ENCODE measurements around the gene MAP6D1. TPM values are rescaled to one million over a fixed set of nuclear protein-coding genes. Genes with fewer than 3 reads are reported as not detected.

Gene MAP6D1
- total RNA-seq, 1 experiment from 2014 or later = 7.1 TPM

GRCh38 chr3:183845608-183846288 is 20.4 kb upstream of the MAP6D1 start:
- Histone ChIP-seq H3K79me1 (ENCODE audit: insufficient read depth, low read depth, low read length, poor library complexity, severe bottlenecking) (no peaks in the 10 kb centered on the region), H2AFZ (ENCODE audit: low read length) (no peak overlapping the region), H3K14ac (ENCODE audit: insufficient read depth, low read length) (no peak overlapping the region), H3K23me2 (ENCODE audit: insufficient read length, low read depth, low read length, poor library complexity, severe bottlenecking) (no peaks in the 10 kb centered on the region), H3K18ac (ENCODE audit: insufficient read length, low read depth, low read length) (no peak overlapping the region), H2BK20ac (ENCODE audit: low read depth, low read length, poor library complexity, severe bottlenecking) (no peak overlapping the region), H2AK5ac (ENCODE audit: insufficient read length, low read length) (no peak overlapping the region), H3K9ac (ENCODE audit: extremely low read depth, insufficient read length, low read length) (no peak overlapping the region), H3K27ac (ENCODE audit: insufficient read length, low read depth, low read length) (no peak overlapping the region), H3T11ph (ENCODE audit: low read length) (no peak overlapping the region), H3K4me2 (ENCODE audit: insufficient read depth, insufficient read length, low read length) (no peak overlapping the region), H3K56ac (ENCODE audit: insufficient read length, low read depth, low read length) (no peak overlapping the region), H3K9me3 (ENCODE audit: control insufficient read depth, low read depth, low read length) (no peaks in the 10 kb centered on the region), H4K5ac (ENCODE audit: insufficient read length, low read depth, low read length) (no peak overlapping the region), H3K4me1 (ENCODE audit: insufficient read depth, low read length) (no peaks in the 10 kb centered on the region), H3K23ac (ENCODE audit: insufficient read length, low read depth, low read length) (no peak overlapping the region), H2BK5ac (ENCODE audit: insufficient read length, low read length) (no peak overlapping the region), H4K8ac (replicated peaks; ENCODE audit: insufficient read length, low read depth, low read length) (no peak overlapping the region), H3K79me2 (ENCODE audit: insufficient read depth, low read length) (no peaks in the 10 kb centered on the region), H2BK120ac (ENCODE audit: low read depth, low read length, poor library complexity, severe bottlenecking) (no peak overlapping the region), H3K27me3 (ENCODE audit: insufficient read depth, low read length) (no peaks in the 10 kb centered on the region), H3K4ac (ENCODE audit: low read depth, low read length) (no peak overlapping the region), H2BK12ac (ENCODE audit: insufficient read length, low read depth, low read length) (no peak overlapping the region), H4K91ac (ENCODE audit: insufficient read length, low read depth, low read length) (no peak overlapping the region), H4K20me1 (ENCODE audit: control insufficient read depth, insufficient read depth, insufficient read length) (no peaks in the 10 kb centered on the region), H2BK15ac (ENCODE audit: low read depth, low read length) (no peak overlapping the region)
- DNase-seq = no peak
- Mint-ChIP-seq H3K4me1 (no peaks in the 10 kb centered on the region; a peak in 2 of 4 replicates), H3K4me3 (no peak overlapping the region), H3K27ac (peak overlapping the region in 2 of 3 experiments; percentile 20 to 49; a peak in 2 of 7 replicates), H3K36me3 (ENCODE audit: insufficient read depth in 1 of 3, low read depth in 3 of 3) (peaks cover 23 to 74% (median 71%) of the 10 kb centered on the region in 3 experiments; a peak in 6 of 7 replicates), H3K9me3 (no peaks in the 10 kb centered on the region), H3K27me3 (ENCODE audit: low read depth) (no peaks in the 10 kb centered on the region)
- WGBS (ENCODE audit: extremely low coverage, insufficient read length, low lambda C conversion rate) = no CpG with 5 or more reads among the region's 13 CpGs
- TF ChIP-seq CTCF (conservative IDR thresholded peaks at IDR 0.05) = no peak

Measured in H9 (cell line).